DND-41 (cell line): ENCODE results near the gene CDK9.
"Not testable (repeated sequence)": the region's sequence is repeated elsewhere in the genome, so short reads cannot be mapped to it uniquely, and the experiment has no call there.

Source experiments
- CTCF ChIP-seq: IDR thresholded peaks from 2 replicates; pipeline ENCODE4 v1.5.1; 2012; ENCODE audit warnings: borderline replicate concordance, low read length, moderate library complexity, mild to moderate bottlenecking; ENCODE audit not compliant: poor library complexity, severe bottlenecking; ENCODE audit errors: extremely low read depth
- EZH2 ChIP-seq: IDR thresholded peaks from 3 replicates; pipeline ENCODE4 v1.6.1; 2012; ENCODE audit warnings: borderline replicate concordance, low read depth, mild to moderate bottlenecking, moderate library complexity, low read length, inconsistent platforms; ENCODE audit not compliant: severe bottlenecking

- TF ChIP-seq CTCF, EZH2: not testable (repeated sequence)
Observed at GRCh38 chr9:127756776-127757175, 29.1 kb upstream of the CDK9 start.
